ENCODE results near the gene WASL. TPM values are rescaled to one million over a fixed set of nuclear protein-coding genes. Genes with fewer than 3 reads are reported as not detected.

WASL gene
- polyA plus RNA-seq, 1 donor (not counting 4 experiments of a cell fraction or from before 2014, with no cell fraction given), result 17.5 TPM

GRCh38 chr7:123788584-123788983 is 39.8 kb upstream of the WASL start:
- Histone ChIP-seq H3K27me3 (ENCODE audit: control insufficient read depth, extremely low read depth, insufficient read depth, low read length) (no peaks in the 10 kb centered on the region), H3K4me2 (ENCODE audit: control insufficient read depth, extremely low read depth, insufficient read depth, low read depth, low read length) (no peak overlapping the region), H3K4me3 (ENCODE audit: control insufficient read depth in 2 of 3, extremely low read depth in 1 of 3, insufficient read depth in 2 of 3, low read depth in 1 of 3, low read length in 3 of 3) (no peak overlapping the region), H3K4me1 (ENCODE audit: control insufficient read depth, extremely low read depth, insufficient read depth, low read length) (peaks cover 7% of the 10 kb centered on the region), H3K9ac (ENCODE audit: control insufficient read depth, extremely low read depth, insufficient read depth, low read length) (no peak overlapping the region), H4K20me1 (ENCODE audit: control insufficient read depth, extremely low read depth, insufficient read depth, low read length) (no peaks in the 10 kb centered on the region), H3K79me2 (ENCODE audit: control insufficient read depth, insufficient read depth, low read length) (no peaks in the 10 kb centered on the region), H2AFZ (ENCODE audit: control insufficient read depth, low read length) (no peak overlapping the region), H3K36me3 (ENCODE audit: control insufficient read depth in 2 of 2, extremely low read depth in 1 of 2, insufficient read depth in 2 of 2, low read length in 2 of 2) (no peaks in the 10 kb centered on the region), H3K9me3 (ENCODE audit: control insufficient read depth, low read depth, low read length) (no peaks in the 10 kb centered on the region), H3K27ac (ENCODE audit: control insufficient read depth, insufficient read depth, low read length) (no peak overlapping the region), H3K9me1 (ENCODE audit: control insufficient read depth, extremely low read depth, insufficient read depth, low read length) (no peaks in the 10 kb centered on the region)
- dilution Hi-C loops (cut with MboI; ENCODE audit: extremely low pct_ligation_motif_present, low sequenced_read_pairs), result no loop called here
- DNase-seq (ENCODE audit: low read depth, low spot score), result no peak
- no peak for TF ChIP-seq CTCF (optimal IDR thresholded peaks at IDR 0.05 in 1 of 3, IDR thresholded peaks at IDR 0.05 in 1 of 3, conservative IDR thresholded peaks at IDR 0.05 in 1 of 3; ENCODE audit: extremely low read depth in 1 of 3, insufficient read depth in 2 of 3, low read length in 3 of 3)
- no peak for TF ChIP-seq EZH2 (IDR thresholded peaks at IDR 0.05; ENCODE audit: low read length)
- FAIRE-seq, result no peak

DNA sequence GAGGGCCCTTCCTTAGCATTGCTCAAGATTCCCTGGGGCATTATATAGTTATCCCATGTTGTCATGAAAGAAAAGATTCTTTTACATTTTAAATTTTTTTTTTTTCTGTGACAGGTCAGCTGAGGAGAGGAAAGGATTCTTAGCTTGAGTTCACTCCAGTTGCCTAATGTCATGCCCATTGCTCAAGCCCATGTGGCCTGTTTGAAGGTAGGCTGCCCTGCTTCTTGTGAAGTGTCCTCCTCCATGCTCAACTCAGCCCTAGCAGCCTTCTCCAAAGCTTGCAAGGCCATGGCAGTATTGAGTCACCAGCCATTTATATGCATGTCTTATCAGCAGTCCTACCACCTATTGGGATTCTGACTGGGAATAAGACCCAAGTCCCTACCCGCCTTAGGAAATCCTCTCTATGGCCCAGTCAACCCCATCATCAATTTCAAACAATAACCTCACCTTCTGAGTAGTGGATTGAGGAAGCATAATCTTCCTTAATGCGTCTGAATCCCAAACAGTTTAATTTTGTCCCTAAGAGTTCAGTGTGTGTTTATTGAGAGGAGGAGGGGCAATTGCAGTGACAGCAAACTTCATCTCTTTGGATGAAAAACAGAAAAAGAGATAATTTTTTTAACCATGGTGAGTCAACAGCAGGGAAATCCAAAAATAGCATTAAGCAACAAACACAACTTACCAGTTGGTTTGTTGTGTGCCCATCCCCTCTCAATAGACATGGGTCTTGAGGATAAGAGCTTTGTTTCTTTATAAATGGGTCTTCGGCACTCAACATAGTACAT is 38.6 kb upstream of the WASL start:
- no peaks in the 10 kb centered on the region for H3K9me3 ChIP-seq (ENCODE audit: control insufficient read depth, low read depth, low read length)

More for the DNA sequence above, 38.6 kb upstream of the WASL start:
- no peak for TF ChIP-seq CTCF (optimal IDR thresholded peaks at IDR 0.05 in 1 of 3, IDR thresholded peaks at IDR 0.05 in 1 of 3, conservative IDR thresholded peaks at IDR 0.05 in 1 of 3; ENCODE audit: extremely low read depth in 1 of 3, insufficient read depth in 2 of 3, low read length in 3 of 3)
- TF ChIP-seq EZH2 (IDR thresholded peaks at IDR 0.05; ENCODE audit: low read length), result no peak
- H3K4me3 ChIP-seq (ENCODE audit: control insufficient read depth in 2 of 3, extremely low read depth in 1 of 3, insufficient read depth in 2 of 3, low read depth in 1 of 3, low read length in 3 of 3), result no peak overlapping the region
- no peak overlapping the region for H3K9ac ChIP-seq (ENCODE audit: control insufficient read depth, extremely low read depth, insufficient read depth, low read length)
- H4K20me1 ChIP-seq (ENCODE audit: control insufficient read depth, extremely low read depth, insufficient read depth, low read length), result no peaks in the 10 kb centered on the region
- no peak overlapping the region for H2AFZ ChIP-seq (ENCODE audit: control insufficient read depth, low read length)
- dilution Hi-C loops (cut with MboI; ENCODE audit: extremely low pct_ligation_motif_present, low sequenced_read_pairs), result no loop called here
- H3K27me3 ChIP-seq (ENCODE audit: control insufficient read depth, extremely low read depth, insufficient read depth, low read length), result no peaks in the 10 kb centered on the region
- no peak overlapping the region for H3K27ac ChIP-seq (ENCODE audit: control insufficient read depth, insufficient read depth, low read length)
- H3K4me2 ChIP-seq (ENCODE audit: control insufficient read depth, extremely low read depth, insufficient read depth, low read depth, low read length), result no peak overlapping the region
- H3K36me3 ChIP-seq (ENCODE audit: control insufficient read depth in 2 of 2, extremely low read depth in 1 of 2, insufficient read depth in 2 of 2, low read length in 2 of 2), result no peaks in the 10 kb centered on the region
- peak; percentile 68 for FAIRE-seq
- H3K9me1 ChIP-seq (ENCODE audit: control insufficient read depth, extremely low read depth, insufficient read depth, low read length), result no peaks in the 10 kb centered on the region
- no peak for DNase-seq (ENCODE audit: low read depth, low spot score)
- H3K79me2 ChIP-seq (ENCODE audit: control insufficient read depth, insufficient read depth, low read length), result no peaks in the 10 kb centered on the region
- peaks cover 7% of the 10 kb centered on the region for H3K4me1 ChIP-seq (ENCODE audit: control insufficient read depth, extremely low read depth, insufficient read depth, low read length)
